ENCODE results near the gene TAC3. TPM values are rescaled to one million over a fixed set of nuclear protein-coding genes. Genes with fewer than 3 reads are reported as not detected.

Gene TAC3
- total and polyA plus RNA-seq, 8 donors = 0.31 to 1.1 (median 0.73) TPM; not detected in 2

- intact Hi-C loops (cut with DNase I) = no loop called here
- no peak overlapping the region for H3K27ac ChIP-seq
- H3K27me3 ChIP-seq = peaks cover 0 to 6% of the 10 kb centered on the region in 2 donors
- TF ChIP-seq, protein P1, sequence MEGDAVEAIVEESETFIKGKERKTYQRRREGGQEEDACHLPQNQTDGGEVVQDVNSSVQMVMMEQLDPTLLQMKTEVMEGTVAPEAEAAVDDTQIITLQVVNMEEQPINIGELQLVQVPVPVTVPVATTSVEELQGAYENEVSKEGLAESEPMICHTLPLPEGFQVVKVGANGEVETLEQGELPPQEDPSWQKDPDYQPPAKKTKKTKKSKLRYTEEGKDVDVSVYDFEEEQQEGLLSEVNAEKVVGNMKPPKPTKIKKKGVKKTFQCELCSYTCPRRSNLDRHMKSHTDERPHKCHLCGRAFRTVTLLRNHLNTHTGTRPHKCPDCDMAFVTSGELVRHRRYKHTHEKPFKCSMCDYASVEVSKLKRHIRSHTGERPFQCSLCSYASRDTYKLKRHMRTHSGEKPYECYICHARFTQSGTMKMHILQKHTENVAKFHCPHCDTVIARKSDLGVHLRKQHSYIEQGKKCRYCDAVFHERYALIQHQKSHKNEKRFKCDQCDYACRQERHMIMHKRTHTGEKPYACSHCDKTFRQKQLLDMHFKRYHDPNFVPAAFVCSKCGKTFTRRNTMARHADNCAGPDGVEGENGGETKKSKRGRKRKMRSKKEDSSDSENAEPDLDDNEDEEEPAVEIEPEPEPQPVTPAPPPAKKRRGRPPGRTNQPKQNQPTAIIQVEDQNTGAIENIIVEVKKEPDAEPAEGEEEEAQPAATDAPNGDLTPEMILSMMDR (IDR thresholded peaks at IDR 0.05) = no peak
- H3K4me3 ChIP-seq = no peak overlapping the region
- H3K4me1 ChIP-seq = peaks cover 0 to 38% of the 10 kb centered on the region in 2 donors
- ATAC-seq = no peak
- H3K9me3 ChIP-seq = no peaks in the 10 kb centered on the region
- no peak for DNase-seq
- H3K36me3 ChIP-seq = no peaks in the 10 kb centered on the region
These were observed 28.6 kb upstream of the TAC3 start for GRCh38 chr12:57044889-57045288.

GRCh38 chr12:57044468-57044867 lies 28.1 kb upstream of the TAC3 start:
- no peak overlapping the region for H3K27ac ChIP-seq
- no peaks in the 10 kb centered on the region for H3K36me3 ChIP-seq
- ATAC-seq = no peak
- DNase-seq = no peak
- intact Hi-C loops (cut with DNase I) = no loop called here
- H3K4me1 ChIP-seq = peaks cover 0 to 36% of the 10 kb centered on the region in 2 donors
- no peaks in the 10 kb centered on the region for H3K9me3 ChIP-seq
- H3K4me3 ChIP-seq = no peak overlapping the region
- peaks cover 0 to 6% of the 10 kb centered on the region in 2 donors for H3K27me3 ChIP-seq
- TF ChIP-seq, protein P1 (IDR thresholded peaks at IDR 0.05) = no peak

DNA sequence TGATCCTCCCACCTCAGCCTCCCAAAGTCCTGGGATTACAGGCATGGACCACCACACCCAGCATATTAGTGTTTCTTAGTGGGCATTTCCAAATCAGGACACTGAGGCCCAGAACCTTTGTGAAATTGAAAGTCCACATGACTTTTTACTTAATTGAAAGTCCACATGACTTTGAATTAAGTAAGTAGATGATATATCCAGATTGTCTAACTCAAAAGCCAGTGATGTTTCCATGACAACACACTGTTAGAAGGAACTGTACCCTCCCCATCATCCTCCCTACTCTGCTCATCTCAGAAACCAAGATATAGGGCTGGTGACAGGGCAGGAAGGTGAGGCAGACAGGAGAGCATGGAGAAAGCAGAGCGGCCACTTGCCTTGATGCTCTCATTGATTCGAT lies 26.4 kb upstream of the TAC3 start:
- no peak for ATAC-seq
- intact Hi-C loops (cut with DNase I) = no loop called here
- H3K4me1 ChIP-seq = peaks cover 0 to 19% of the 10 kb centered on the region in 2 donors
- no peaks in the 10 kb centered on the region for H3K36me3 ChIP-seq
- H3K27ac ChIP-seq = no peak overlapping the region
- no peak for DNase-seq
- H3K4me3 ChIP-seq = no peak overlapping the region
- no peaks in the 10 kb centered on the region for H3K9me3 ChIP-seq
- H3K27me3 ChIP-seq = peaks cover 0 to 6% of the 10 kb centered on the region in 2 donors
- TF ChIP-seq, protein P1 (IDR thresholded peaks at IDR 0.05) = no peak

DNA sequence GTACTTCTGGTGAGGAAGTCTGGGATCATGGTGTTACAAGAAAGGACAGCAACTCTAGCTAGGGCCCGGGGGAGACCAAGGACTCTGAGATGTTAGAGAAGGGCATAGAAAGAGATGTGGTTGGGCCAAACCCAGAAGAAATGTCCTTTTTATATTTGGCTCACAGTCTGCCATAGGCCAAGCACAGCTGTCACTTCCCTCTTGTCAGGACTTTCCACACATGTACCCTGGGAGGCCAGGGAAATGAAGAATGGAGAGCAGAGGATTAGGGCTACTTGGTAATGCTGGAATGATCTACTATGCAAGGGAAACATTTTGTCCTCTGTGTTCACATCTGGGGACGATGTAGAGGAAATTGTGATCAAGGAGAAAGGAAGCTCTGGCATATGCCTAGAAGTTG lies 24.4 kb upstream of the TAC3 start:
- intact Hi-C loops (cut with DNase I) = no loop called here
- Histone ChIP-seq H3K9me3 (no peaks in the 10 kb centered on the region), H3K4me3 (no peak overlapping the region), H3K27ac (no peak overlapping the region), H3K27me3 (peaks cover 0 to 6% of the 10 kb centered on the region in 2 donors), H3K4me1 (no peaks in the 10 kb centered on the region), H3K36me3 (no peaks in the 10 kb centered on the region)
- TF ChIP-seq, protein P1 (IDR thresholded peaks at IDR 0.05) = no peak
- ATAC-seq = no peak
- DNase-seq = no peak

DNA sequence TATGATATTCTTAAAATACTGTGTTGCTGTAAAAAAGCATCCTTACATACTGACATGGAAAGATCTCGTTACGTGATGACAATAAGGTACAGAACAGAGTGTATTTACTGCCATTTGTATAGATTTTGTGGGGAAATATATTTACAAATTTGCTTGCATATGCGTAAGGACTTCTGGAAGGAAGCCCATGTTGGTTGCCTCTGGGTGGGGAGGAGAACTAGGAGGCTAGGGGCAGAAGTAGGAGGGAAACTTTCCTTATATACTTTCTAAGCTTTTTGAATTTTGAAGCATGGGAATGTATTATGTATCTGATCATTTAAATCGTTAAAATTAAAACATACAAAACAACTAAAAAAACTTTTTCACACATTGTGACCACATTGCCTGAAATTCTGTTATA lies 23.9 kb upstream of the TAC3 start:
- ATAC-seq = no peak
- H3K9me3 ChIP-seq = no peaks in the 10 kb centered on the region
- intact Hi-C loops (cut with DNase I) = no loop called here
- TF ChIP-seq, protein P1 (IDR thresholded peaks at IDR 0.05) = no peak
- no peak for DNase-seq
- peaks cover 0 to 1% of the 10 kb centered on the region in 2 donors for H3K27me3 ChIP-seq
- no peaks in the 10 kb centered on the region for H3K4me1 ChIP-seq
- no peaks in the 10 kb centered on the region for H3K36me3 ChIP-seq
- H3K27ac ChIP-seq = no peak overlapping the region
- no peak overlapping the region for H3K4me3 ChIP-seq

All from left lung (tissue), 10 donors.